ENCODE data around the gene RAI14.

RAI14 gene

GRCh38 chr5:34648039-34648839, 7.9 kb upstream of the RAI14 start:
- DNase-seq = no peak

GRCh38 chr5:34648840-34649158, 7.3 kb upstream of the RAI14 start:
- no peak for DNase-seq

- DNase-seq = no peak
Measured at GRCh38 chr5:34651791-34652190, 4.3 kb upstream of the RAI14 start.

- DNase-seq = no peak
Measured at GRCh38 chr5:34652466-34652865, 3.7 kb upstream of the RAI14 start.

GRCh38 chr5:34652914-34653313, 3.2 kb upstream of the RAI14 start:
- DNase-seq = no peak

- no peak for DNase-seq
Measured at GRCh38 chr5:34653708-34654107, 2.4 kb upstream of the RAI14 start.

- DNase-seq = no peak
Measured at GRCh38 chr5:34655354-34655991, 655 bp upstream of the RAI14 start.

GRCh38 chr5:34656700-34657273, 659 bp downstream of the RAI14 start:
- no peak for DNase-seq

GRCh38 chr5:34657274-34657921, 1.3 kb downstream of the RAI14 start:
- no peak for DNase-seq

- no peak for DNase-seq
Measured at GRCh38 chr5:34657988-34658387, 1.9 kb downstream of the RAI14 start.

- DNase-seq = no peak
Measured at GRCh38 chr5:34659168-34659567, 3.0 kb downstream of the RAI14 start.

- DNase-seq = no peak
Measured at GRCh38 chr5:34660444-34660843, 4.3 kb downstream of the RAI14 start.

- no peak for DNase-seq
Measured at GRCh38 chr5:34663771-34664496, 7.8 kb downstream of the RAI14 start.

- DNase-seq = no peak
Measured at GRCh38 chr5:34666392-34667080, 10.4 kb downstream of the RAI14 start.

GRCh38 chr5:34667705-34668104, 11.6 kb downstream of the RAI14 start:
- DNase-seq = no peak

- no peak for DNase-seq
Measured at GRCh38 chr5:34669931-34670516, 13.9 kb downstream of the RAI14 start.

GRCh38 chr5:34672196-34672595, 16.1 kb downstream of the RAI14 start:
- no peak for DNase-seq

GRCh38 chr5:34673463-34674125, 17.5 kb downstream of the RAI14 start:
- DNase-seq = no peak

- DNase-seq = no peak
Measured at GRCh38 chr5:34674187-34674586, 18.1 kb downstream of the RAI14 start.

- no peak for DNase-seq
Measured at GRCh38 chr5:34675857-34676256, 19.7 kb downstream of the RAI14 start.

GRCh38 chr5:34676416-34676815, 20.3 kb downstream of the RAI14 start:
- no peak for DNase-seq

- no peak for DNase-seq
Measured at GRCh38 chr5:34677428-34677827, 21.3 kb downstream of the RAI14 start.
